GM12891 (cell line): Measurements from ENCODE around the gene EMB.
A peak's percentile ranks its signal among the peaks of the same experiment; 100 is the strongest.
"Not testable (repeated sequence)": the region's sequence is repeated elsewhere in the genome, so short reads cannot be mapped to it uniquely, and the experiment has no call there.

ENCODE experiments used
- DNase-seq: peaks from one replicate; pipeline ENCODE4 v3.0.0; 2011; ENCODE audit warnings: low spot score; ENCODE audit not compliant: insufficient read length
- FAIRE-seq: peaks from 2 replicates; lab custom pipeline; 2011; peaks lifted over from hg19 to GRCh38; lab: Jason Lieb, UNC
- PAX5 ChIP-seq: IDR thresholded peaks from 2 replicates; pipeline ENCODE4 v1.6.1; 2011; ENCODE audit warnings: low read length, moderate library complexity, mild to moderate bottlenecking; ENCODE audit not compliant: insufficient read depth, severe bottlenecking
- POLR2A ChIP-seq: IDR thresholded peaks from 2 replicates; pipeline ENCODE4 v1.6.1; 2011; ENCODE audit warnings: low read depth, low read length, control low read depth
- POLR2AphosphoS5 ChIP-seq: IDR thresholded peaks from 2 replicates; pipeline ENCODE4 v1.6.1; 2011; ENCODE audit warnings: low read depth, low read length, control low read depth
- POU2F2 ChIP-seq: IDR thresholded peaks from 2 replicates; pipeline ENCODE4 v1.6.1; 2011; ENCODE audit warnings: low read depth, mild to moderate bottlenecking, control low read depth, low read length, moderate library complexity
- SPI1 ChIP-seq: IDR thresholded peaks from 2 replicates; pipeline ENCODE4 v1.6.1; 2011; ENCODE audit warnings: low read depth, low read length, control low read depth
- TAF1 ChIP-seq: IDR thresholded peaks from 2 replicates; pipeline ENCODE4 v1.6.1; 2011; ENCODE audit warnings: low read depth, low read length, control low read depth

EMB gene

GRCh38 chr5:50445296-50445949 is 4.3 kb upstream of the EMB start:
- no peak for DNase-seq
- peak; percentile 87 for FAIRE-seq
- TF ChIP-seq POLR2AphosphoS5 (no peak), SPI1 (peak; percentile 90), TAF1 (no peak), POLR2A (no peak), POU2F2 (no peak), PAX5 (peak; percentile 71)

- peak; percentile 47 for FAIRE-seq
- not testable (repeated sequence) for DNase-seq
Measured at GRCh38 chr5:50442559-50443539, 1.8 kb upstream of the EMB start.

DNA sequence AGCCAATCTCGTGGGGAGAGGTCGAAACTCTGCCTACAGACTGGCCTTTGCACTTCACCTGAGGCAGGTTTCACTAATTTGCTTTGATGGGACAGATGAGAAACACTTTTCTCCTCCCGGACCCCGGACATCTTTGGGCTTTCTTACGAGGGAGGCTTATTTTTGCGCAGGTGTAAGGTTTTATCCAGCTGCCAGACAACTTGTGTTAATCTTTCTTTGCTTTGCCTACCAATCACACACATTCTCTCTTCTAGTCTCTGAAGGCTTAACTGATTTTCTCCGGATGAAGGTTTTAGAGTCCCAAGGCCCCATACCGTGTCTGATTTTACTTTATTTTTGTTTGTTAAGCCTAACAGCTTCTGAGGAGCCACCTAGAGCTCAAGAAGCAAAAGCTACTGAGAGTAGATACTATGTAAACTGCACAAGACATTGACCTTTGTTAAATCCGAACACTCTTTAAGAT is 436 bp upstream of the EMB start:
- no peak for FAIRE-seq
- DNase-seq, result no peak
- TF ChIP-seq POLR2AphosphoS5 (no peak), PAX5 (no peak), SPI1 (no peak), POLR2A (no peak), TAF1 (no peak; the same call in 1 of the 2 replicates), POU2F2 (no peak)

DNA sequence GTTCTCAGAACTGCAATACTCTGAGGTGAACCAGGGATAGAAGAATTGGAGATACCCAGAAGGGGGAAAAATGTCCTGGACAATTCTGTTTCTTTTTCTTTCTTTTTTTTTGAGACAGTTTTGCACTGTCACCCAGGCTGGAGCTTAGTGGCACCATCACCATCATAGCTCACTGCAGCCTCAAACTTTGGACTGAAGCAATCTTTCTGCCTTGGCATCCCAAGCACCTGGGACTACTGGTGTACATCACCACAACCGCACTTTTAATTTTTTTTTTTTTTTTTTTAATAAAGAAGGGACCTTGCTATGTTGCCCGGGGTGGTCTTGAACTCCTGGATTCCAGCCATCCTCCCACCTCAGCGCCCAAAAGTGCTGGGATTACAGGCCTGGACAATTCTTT is 1.9 kb downstream of the EMB start:
- TF ChIP-seq TAF1 (no peak), SPI1 (no peak), POLR2AphosphoS5 (no peak), POU2F2 (no peak), PAX5 (no peak), POLR2A (no peak)
- no peak for DNase-seq
- no peak for FAIRE-seq

DNA sequence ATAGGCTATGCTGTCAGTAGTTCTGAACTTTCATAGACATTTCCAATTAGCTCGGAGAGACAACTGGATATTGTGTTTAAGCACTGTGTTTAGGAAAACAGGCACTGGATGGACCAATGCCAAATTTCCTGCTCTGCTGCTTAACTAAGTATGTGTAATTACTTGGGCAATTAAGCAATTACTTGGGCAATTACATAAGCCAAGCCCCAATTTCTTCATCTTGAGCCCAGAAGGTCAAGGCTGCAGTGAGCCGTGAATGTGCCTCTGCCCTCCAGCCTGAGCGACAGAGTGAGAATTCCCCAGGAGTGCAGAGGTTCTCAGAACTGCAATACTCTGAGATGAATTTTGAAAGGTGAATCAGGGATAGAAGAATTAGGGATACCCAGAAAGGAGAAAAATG is 3.0 kb downstream of the EMB start:
- FAIRE-seq, result peak; percentile 90
- not testable (repeated sequence) for DNase-seq

- TF ChIP-seq PAX5 (no peak), POU2F2 (no peak), POLR2A (no peak), POLR2AphosphoS5 (no peak), TAF1 (no peak), SPI1 (no peak)
- DNase-seq, result no peak
- FAIRE-seq, result no peak
Measured at GRCh38 chr5:50435168-50435567, 5.9 kb downstream of the EMB start.

DNA sequence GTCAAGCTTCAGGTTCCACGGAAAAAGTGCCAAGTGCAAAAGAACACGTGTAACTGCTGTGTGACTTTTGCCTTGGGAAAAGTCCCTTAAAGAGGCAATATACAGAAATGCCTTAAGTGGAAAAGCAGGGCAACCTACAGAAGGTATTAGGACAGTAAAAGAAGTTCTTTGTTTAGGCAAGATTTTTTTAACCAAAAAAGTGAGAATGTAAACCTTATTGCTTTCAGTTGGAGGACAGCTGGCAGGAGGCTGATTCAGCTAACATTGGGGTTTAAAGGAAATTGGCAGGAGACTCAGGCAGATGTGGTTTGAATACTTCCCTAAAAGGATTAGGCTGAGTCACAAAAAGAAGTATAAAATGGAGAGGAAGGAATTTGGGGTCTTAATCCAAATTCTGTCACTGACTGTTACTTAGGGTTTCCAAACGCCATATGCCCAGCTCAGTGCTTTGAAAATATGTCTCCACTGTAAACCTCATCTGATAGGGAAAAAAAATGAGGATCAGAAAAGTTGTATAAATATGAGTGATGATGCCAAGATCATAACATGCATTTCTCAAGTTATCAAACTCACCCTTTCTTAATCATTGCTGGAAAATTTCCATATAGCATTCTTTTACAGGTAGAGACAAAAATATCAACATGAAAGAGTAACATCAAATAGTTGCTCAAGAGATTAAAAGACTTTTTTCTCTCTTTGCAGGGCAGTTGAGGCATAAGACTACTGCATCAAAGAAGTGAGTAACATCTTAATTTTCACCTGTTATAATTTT is 9.8 kb downstream of the EMB start:
- peak; percentile 62 for FAIRE-seq
- not testable (repeated sequence) for DNase-seq

GRCh38 chr5:50423100-50423799 is 17.8 kb downstream of the EMB start:
- FAIRE-seq, DNase-seq: not testable (repeated sequence)

DNA sequence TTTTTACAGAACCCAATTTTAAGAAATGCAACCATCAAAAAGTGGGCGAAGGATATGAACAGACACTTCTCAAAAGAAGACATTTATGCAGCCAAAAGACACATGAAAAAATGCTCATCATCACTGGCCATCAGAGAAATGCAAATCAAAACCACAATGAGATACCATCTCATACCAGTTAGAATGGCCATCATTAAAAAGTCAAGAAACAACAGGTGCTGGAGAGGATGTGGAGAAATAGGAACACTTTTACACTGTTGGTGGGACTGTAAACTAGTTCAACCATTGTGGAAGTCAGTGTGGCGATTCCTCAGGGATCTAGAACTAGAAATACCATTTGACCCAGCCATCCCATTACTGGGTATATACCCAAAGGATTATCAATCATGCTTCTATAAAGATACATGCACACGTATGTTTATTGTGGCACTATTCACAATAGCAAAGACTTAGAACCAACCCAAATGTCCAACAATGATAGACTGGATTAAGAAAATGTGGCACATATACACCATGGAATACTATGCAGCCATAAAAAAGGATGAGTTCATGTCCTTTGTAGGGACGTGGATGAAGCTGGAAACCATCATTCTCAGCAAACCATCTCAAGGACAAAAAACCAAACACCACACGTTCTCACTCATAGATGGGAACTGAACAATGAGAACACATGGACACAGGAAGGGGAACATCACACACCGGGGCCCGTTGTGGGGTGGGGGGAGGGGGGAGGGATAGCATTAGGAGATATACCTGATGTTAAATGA is 19.7 kb downstream of the EMB start:
- FAIRE-seq, DNase-seq: not testable (repeated sequence)
